Inferior parietal cortex (tissue), 1 donor: Measurements from ENCODE around the gene SP140L.
"Not testable (repeated sequence)": the region's sequence is repeated elsewhere in the genome, so short reads cannot be mapped to it uniquely, and the experiment has no call there.

Source experiments
- DNase-seq: peaks from one replicate; pipeline ENCODE4 v3.0.0-alpha.2; 2016; ENCODE audit errors: extremely low spot score

The SP140L gene

GRCh38 chr2:230326453-230327417 lies at the start of gene SP140L:
Gene SP140L, plus strand, starts transcription at chr2:230327193. Its CDS starts 77 bp downstream, at chr2:230327270.
- DNase-seq = peak; percentile 13

GRCh38 chr2:230282936-230283335 lies 44.1 kb upstream of the SP140L start:
- DNase-seq = no peak

GRCh38 chr2:230286048-230286447 lies 40.9 kb upstream of the SP140L start:
- no peak for DNase-seq

- not testable (repeated sequence) for DNase-seq
Measured at GRCh38 chr2:230289311-230289710, 37.7 kb upstream of the SP140L start.

GRCh38 chr2:230295192-230295591 lies 31.8 kb upstream of the SP140L start:
- no peak for DNase-seq

GRCh38 chr2:230296917-230297316 lies 30.1 kb upstream of the SP140L start:
- DNase-seq = no peak

- no peak for DNase-seq
Measured at GRCh38 chr2:230299618-230300017, 27.4 kb upstream of the SP140L start.

GRCh38 chr2:230305416-230306275 lies 21.3 kb upstream of the SP140L start:
- no peak for DNase-seq

- DNase-seq = no peak
Measured at GRCh38 chr2:230306474-230306873, 20.5 kb upstream of the SP140L start.

GRCh38 chr2:230307485-230307884 lies 19.5 kb upstream of the SP140L start:
- no peak for DNase-seq

GRCh38 chr2:230308402-230309000 lies 18.5 kb upstream of the SP140L start:
- DNase-seq = no peak

GRCh38 chr2:230310792-230311191 lies 16.2 kb upstream of the SP140L start:
- DNase-seq = not testable (repeated sequence)

- DNase-seq = not testable (repeated sequence)
Measured at GRCh38 chr2:230311634-230312033, 15.4 kb upstream of the SP140L start.

- no peak for DNase-seq
Measured at GRCh38 chr2:230312638-230313037, 14.4 kb upstream of the SP140L start.

- no peak for DNase-seq
Measured at GRCh38 chr2:230317366-230317765, 9.6 kb upstream of the SP140L start.

GRCh38 chr2:230318190-230319121 lies 8.5 kb upstream of the SP140L start:
- DNase-seq = no peak

- DNase-seq = no peak
Measured at GRCh38 chr2:230319211-230319862, 7.7 kb upstream of the SP140L start.

- no peak for DNase-seq
Measured at GRCh38 chr2:230321031-230321430, 6.0 kb upstream of the SP140L start.

- DNase-seq = no peak
Measured at GRCh38 chr2:230322561-230323384, 4.2 kb upstream of the SP140L start.
